Ovary (tissue), 9 donors: ENCODE results near the gene ABHD16B. TPM values are rescaled to one million over a fixed set of nuclear protein-coding genes. Genes with fewer than 3 reads are reported as not detected.

Experiments used
- DNase-seq, 5 donors: peaks; one replicate each; pipeline ENCODE4 v3.0.0-alpha.2; 2019 to 2020
- H3K27ac ChIP-seq, 2 donors: fragments of 200-600 bp; one replicate each; pipeline versions ENCODE4 v1.5.1 to v1.8.0; 2019 to 2022
- H3K27me3 ChIP-seq: fragments of 200-600 bp; one replicate; pipeline ENCODE4 v1.8.0; 2022
- H3K36me3 ChIP-seq: fragments of 200-600 bp; sonication (generic); one replicate; pipeline ENCODE4 v1.5.1; 2019
- H3K4me1 ChIP-seq: one replicate; pipeline ENCODE4 v1.8.1; 2013; ENCODE audit warnings: mild to moderate bottlenecking, moderate library complexity; ENCODE audit not compliant: insufficient read depth
- H3K4me3 ChIP-seq: fragments of 200-600 bp; sonication (generic); one replicate; pipeline ENCODE4 v1.5.1; 2017
- H3K9me3 ChIP-seq, 2 donors: fragments of 200-600 bp in 1 of 2; sonication (generic) in 1 of 2; one replicate each; pipeline versions ENCODE4 v1.5.1 to v1.8.1; 2013 to 2019; ENCODE audit warnings: mild to moderate bottlenecking in 1 of 2, moderate library complexity in 1 of 2
- CTCF ChIP-seq, 3 donors: fragments of 450-650 bp in 2 of 3; fragments of 200-600 bp in 1 of 3; IDR thresholded peaks; one replicate each; pipeline versions ENCODE4 v1.5.1 to v1.8.0; 2016 to 2022; ENCODE audit warnings: antibody characterized with exemption in 3 of 3, mild to moderate bottlenecking in 1 of 3
- EP300 ChIP-seq: sonication (generic); formaldehyde crosslinking; IDR thresholded peaks from one replicate; pipeline ENCODE4 v1.6.1; 2017; ENCODE audit warnings: antibody characterized with exemption
- POLR2A ChIP-seq: fragments of 450-650 bp; IDR thresholded peaks from one replicate; pipeline ENCODE4 v1.6.1; 2017; ENCODE audit warnings: antibody characterized with exemption, mild to moderate bottlenecking, moderate library complexity
- WGBS, 3 donors: extraction: QIAGEN DNeasy Blood & Tissue Kit in 1 of 3; methylation state at CpG; one replicate each; pipeline versions ENCODE4 v1.1.5 to v1.1.7; 2013 to 2017; 5-methylcytosine and 5-hydroxymethylcytosine counted together
- intact Hi-C, 4 donors: fragments of 100-400 bp; cut with DNase I; formaldehyde crosslinking; loops; one replicate each; pipeline versions ENCODE4 v1.11.0 to v1.15.1; 2022 to 2023
- polyA plus RNA-seq, 2 donors: library from polyadenylated mRNA; stranded (reverse); fragments of 200-250 nt in 1 of 2; fragments of 350-450 nt in 1 of 2; fragmentation: Illumina TruSeq in 1 of 2; extraction: RNeasy Lipid Tissue Mini Kit (QIAGEN cat#74804) in 1 of 2; gene quantifications; one replicate each; pipeline ENCODE4 v1.2.3, GENCODE V29; 2013 to 2014
- total RNA-seq, 7 donors: library from RNA; depleted of rRNA in 2 of 7; stranded (reverse); fragments of >200 nt in 2 of 7; fragmentation: NEBNext Ultra II Directional in 3 of 7; extraction: Animal tissue kit (Norgen Biotek cat#: 25700) in 3 of 7; gene quantifications; one replicate each; pipeline versions ENCODE4 v1.1.0 to v1.2.4, GENCODE V29; 2016 to 2023
- donor health status: DM: no; HTN: no; CAD: no; lungs with moderate emphysema.
- donor health status: DM: no; HTN: no; CAD: no.
- donor health status: Bipolar disorder and iron deficiency.
- donor health status: DM: yes; HTN: yes; CAD: no.
- donor health status: DM: no; HTN: no; CAD: no.
- donor health status: DM: yes; HTN: yes; CAD: no.

ABHD16B gene
- total and polyA plus RNA-seq, 9 donors, result 0.57 TPM; not detected in 8

GRCh38 chr20:63826753-63827152, 34.5 kb upstream of the ABHD16B start:
- peak in 3 of 5 donors; percentile 36 to 75 (median 51) for DNase-seq
- Histone ChIP-seq H3K9me3 (no peaks in the 10 kb centered on the region), H3K27me3 (no peaks in the 10 kb centered on the region), H3K4me3 (no peak overlapping the region), H3K4me1 (peaks cover 19% of the 10 kb centered on the region), H3K27ac (peak overlapping the region in 1 of 2 donors; percentile 16), H3K36me3 (no peaks in the 10 kb centered on the region)
- 8 to 32% (median 14%) methylated on average over 13 of the region's 13 CpGs for WGBS, 3 donors
- intact Hi-C loops, result loop anchor here in 1 of 4 donors (5.0 kb wide), 1 partner anchor 36 kb away; the partner anchor contains the start of gene ABHD16B
- TF ChIP-seq POLR2A (no peak), CTCF (IDR thresholded peaks at IDR 0.05) (no peak), EP300 (no peak)

- intact Hi-C loops, result loop anchor here in 2 of 4 donors (2.0 to 5.0 kb wide), 2 partner anchors 29 to 34 kb away; partner anchors contain the start of gene ABHD16B (in 1 of the 2)
Observed at GRCh38 chr20:63828124-63828523, 33.2 kb upstream of the ABHD16B start.

GRCh38 chr20:63828545-63828944, 32.8 kb upstream of the ABHD16B start:
- WGBS, 3 donors, result 42 to 60% (median 45%) methylated on average over 14 of the region's 14 CpGs
- Histone ChIP-seq H3K27ac (no peak overlapping the region), H3K4me1 (peaks cover 22% of the 10 kb centered on the region), H3K27me3 (no peaks in the 10 kb centered on the region), H3K36me3 (no peaks in the 10 kb centered on the region), H3K4me3 (no peak overlapping the region), H3K9me3 (no peaks in the 10 kb centered on the region)
- TF ChIP-seq EP300, result no peak
- TF ChIP-seq POLR2A, result no peak
- no peak for TF ChIP-seq CTCF (IDR thresholded peaks at IDR 0.05)
- DNase-seq, result no peak
- intact Hi-C loops, result loop anchor here in 2 of 4 donors (2.0 to 5.0 kb wide), 2 partner anchors 28 to 34 kb away; partner anchors contain the start of gene ABHD16B (in 1 of the 2)

More at GRCh38 chr20:63828124-63828523, 33.2 kb upstream of the ABHD16B start:
- TF ChIP-seq EP300 (no peak), POLR2A (no peak), CTCF (IDR thresholded peaks at IDR 0.05) (no peak)
- no peaks in the 10 kb centered on the region for H3K27me3 ChIP-seq
- H3K4me3 ChIP-seq, result no peak overlapping the region
- no peaks in the 10 kb centered on the region for H3K9me3 ChIP-seq
- no peak overlapping the region for H3K27ac ChIP-seq
- H3K36me3 ChIP-seq, result no peaks in the 10 kb centered on the region
- H3K4me1 ChIP-seq, result peaks cover 21% of the 10 kb centered on the region
- DNase-seq, result no peak
- WGBS, 3 donors, result 72 to 92% (median 75%) methylated on average over 8 of the region's 8 CpGs

GRCh38 chr20:63828951-63829350, 32.3 kb upstream of the ABHD16B start:
- H3K4me3 ChIP-seq, result peak overlapping the region; percentile 61
- DNase-seq, result no peak
- peaks cover 25% of the 10 kb centered on the region for H3K4me1 ChIP-seq
- no peaks in the 10 kb centered on the region for H3K36me3 ChIP-seq
- WGBS, 3 donors, result 38 to 53% (median 41%) methylated on average over 10 of the region's 10 CpGs
- H3K27me3 ChIP-seq, result no peaks in the 10 kb centered on the region
- intact Hi-C loops, result loop anchor here in 2 of 4 donors (2.0 to 5.0 kb wide), 2 partner anchors 28 to 33 kb away; partner anchors contain the start of gene ABHD16B (in 1 of the 2)
- no peak for TF ChIP-seq CTCF (IDR thresholded peaks at IDR 0.05)
- no peak for TF ChIP-seq POLR2A
- no peak for TF ChIP-seq EP300
- H3K27ac ChIP-seq, result peak overlapping the region in 1 of 2 donors; percentile 12
- H3K9me3 ChIP-seq, result no peaks in the 10 kb centered on the region
